HT1080 (cell line): ENCODE results near the gene PADI1. TPM values are rescaled to one million over a fixed set of nuclear protein-coding genes. Genes with fewer than 3 reads are reported as not detected.

Experiments
- DNase-seq: peaks from one replicate; pipeline ENCODE4 v3.0.0-alpha.2; 2015; ENCODE audit warnings: low read depth
- total RNA-seq: library from RNA; depleted of rRNA; stranded (reverse); fragments of >200 nt; shearing (Covaris generic); gene quantifications from 2 replicates; pipeline ENCODE4 v1.2.3, GENCODE V29; 2014

Gene PADI1
- total RNA-seq, 1 experiment from 2014 or later: 0.66 TPM

GRCh38 chr1:17181781-17182464 is 23.0 kb upstream of the PADI1 start:
- DNase-seq: no peak

GRCh38 chr1:17183388-17184160 is 21.4 kb upstream of the PADI1 start:
- DNase-seq: no peak

DNA sequence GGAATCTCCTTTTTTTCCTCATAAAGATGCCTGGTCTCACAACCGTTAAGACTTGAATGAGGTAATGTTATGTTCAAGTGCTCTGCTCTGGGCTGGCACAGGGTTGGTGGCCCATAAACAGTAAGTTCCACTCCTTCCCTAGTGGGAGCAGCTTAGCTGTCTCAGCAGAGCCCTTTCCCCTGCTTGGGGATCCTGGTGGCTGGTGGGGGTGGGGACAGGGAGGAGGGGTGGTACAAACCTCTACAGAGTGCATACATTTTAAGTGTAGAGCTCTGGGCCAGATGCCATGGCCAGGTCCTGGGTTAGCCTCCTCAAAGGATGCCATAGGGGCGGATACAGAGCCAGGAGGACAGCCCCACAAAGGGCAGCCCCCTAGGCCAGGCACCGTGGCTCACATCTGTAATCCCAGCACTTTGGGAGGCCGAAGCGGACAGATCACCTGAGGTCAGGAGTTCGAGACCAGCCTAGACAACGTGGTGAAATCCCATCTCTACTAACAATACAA is 20.7 kb upstream of the PADI1 start:
- DNase-seq: no peak

DNA sequence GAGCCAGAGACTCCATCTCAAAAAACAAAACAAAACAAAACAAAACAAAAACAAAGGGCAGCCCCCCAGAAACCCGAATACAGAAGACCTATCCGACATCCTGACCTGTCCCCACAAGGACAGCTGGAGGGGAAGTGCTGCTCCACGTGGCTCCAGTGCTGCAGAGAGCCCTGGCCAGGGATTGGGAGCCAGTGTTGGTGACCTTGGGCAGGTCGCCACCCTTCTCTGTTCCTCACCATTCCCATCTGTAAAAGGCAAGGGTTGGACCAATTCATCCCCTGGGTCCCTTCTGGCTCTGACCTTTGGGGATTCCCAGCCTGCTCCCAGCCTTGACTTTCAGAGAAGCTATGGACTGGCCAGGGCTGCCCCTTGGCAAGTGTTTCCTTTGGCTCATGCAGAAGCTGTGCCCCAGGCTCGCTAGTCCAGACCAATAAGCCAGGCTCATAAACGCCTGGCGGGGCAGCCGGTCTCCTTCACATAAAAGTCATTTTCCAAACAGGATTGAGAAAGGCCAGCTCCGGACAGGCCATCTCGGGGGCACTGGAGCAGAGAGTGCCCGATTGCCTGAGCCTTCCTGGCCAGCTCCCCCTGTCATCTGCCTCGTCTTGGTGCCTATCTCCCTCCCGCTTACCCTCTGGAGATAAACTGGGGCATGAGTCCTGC is 20.0 kb upstream of the PADI1 start:
- no peak for DNase-seq

GRCh38 chr1:17185485-17185860 is 19.5 kb upstream of the PADI1 start:
- no peak for DNase-seq

GRCh38 chr1:17186216-17186909 is 18.6 kb upstream of the PADI1 start:
- no peak for DNase-seq

DNA sequence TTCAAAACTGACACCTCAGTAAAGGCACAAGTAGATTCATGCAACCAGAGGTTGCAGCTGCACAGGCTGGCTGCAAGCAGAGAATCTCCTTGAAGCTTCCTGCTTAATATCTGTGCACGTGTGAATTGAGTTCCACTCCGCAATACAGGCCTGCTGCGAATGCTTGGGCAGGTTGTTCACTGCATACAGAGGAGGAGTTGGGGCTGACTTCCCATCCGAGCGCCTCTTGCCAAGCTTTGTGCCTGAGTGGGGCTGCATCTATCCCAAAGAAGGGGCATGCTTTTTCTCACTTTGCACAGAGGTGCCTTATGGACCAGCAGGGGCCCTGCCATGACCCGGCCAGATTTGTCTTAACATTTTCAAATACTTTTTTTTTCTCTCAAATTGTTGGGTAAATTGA is 17.9 kb upstream of the PADI1 start:
- no peak for DNase-seq

GRCh38 chr1:17188217-17188616 is 16.7 kb upstream of the PADI1 start:
- no peak for DNase-seq

GRCh38 chr1:17188889-17189631 is 15.9 kb upstream of the PADI1 start:
- DNase-seq: no peak

DNA sequence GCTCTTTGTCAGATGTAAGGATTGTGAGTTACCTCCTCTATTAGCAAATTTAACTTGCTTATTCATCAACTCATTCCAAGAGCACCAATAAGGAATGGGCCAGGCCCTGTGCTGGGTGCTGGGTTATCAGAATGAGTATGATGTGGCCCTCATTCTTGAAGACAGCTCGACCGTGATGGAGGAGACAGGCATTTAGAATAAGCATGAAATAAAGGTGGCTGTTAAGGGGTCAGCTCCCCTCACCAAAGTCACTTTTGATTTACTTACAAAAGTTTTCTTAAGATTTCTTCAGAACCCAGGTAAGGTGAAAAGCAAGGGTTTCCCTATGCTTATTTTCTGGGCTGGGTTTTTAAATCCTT is 15.3 kb upstream of the PADI1 start:
- DNase-seq: no peak

DNA sequence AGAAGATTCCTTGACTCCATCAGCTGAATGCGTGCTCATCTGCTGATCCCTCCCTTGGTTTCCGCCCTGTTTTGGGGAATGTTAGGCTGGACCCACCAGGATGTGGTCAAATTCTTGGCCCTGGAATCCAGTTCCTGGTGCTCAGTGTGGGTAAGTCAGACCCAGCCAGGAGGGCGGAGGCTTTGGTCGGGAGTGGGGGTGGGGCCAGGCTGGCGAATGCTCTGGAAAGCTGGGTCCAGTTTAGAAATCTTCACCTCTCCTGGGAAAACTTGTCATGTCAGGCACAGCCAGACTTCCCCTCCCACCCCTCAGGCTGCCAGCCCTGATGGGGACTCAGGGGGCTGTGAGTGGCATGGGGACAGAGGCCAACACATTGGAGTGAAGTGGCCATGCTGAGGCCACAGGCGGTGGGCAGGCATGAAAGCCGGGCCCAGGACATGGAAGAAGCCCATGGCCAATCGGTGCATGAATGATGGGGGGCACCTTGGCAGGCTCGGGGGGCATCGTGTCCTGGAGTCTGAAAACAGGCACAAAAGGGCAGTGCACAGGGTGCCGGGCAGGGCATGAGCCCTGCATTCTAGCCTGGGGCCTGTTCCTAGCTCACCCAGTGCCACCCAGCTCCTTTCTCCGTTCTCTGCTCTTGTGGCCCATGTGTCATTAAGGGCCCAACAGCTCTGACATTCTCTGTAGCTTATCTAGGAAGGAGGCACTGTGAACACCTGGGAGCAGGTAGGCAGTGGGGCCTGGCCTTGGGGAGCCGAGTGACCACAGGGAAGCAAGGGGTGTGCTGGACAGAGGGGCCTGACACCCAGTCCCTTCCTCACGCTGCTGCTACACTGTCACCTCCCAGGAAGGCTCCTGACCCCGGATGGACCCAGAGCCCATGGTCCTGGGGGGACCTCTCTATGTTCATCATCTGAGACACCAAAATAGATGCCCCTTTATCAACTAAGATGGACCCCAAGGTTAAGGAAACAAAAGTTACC is 14.6 kb upstream of the PADI1 start:
- peak; percentile 97 for DNase-seq

- no peak for DNase-seq
Observed at GRCh38 chr1:17191990-17192242, 13.0 kb upstream of the PADI1 start.

DNA sequence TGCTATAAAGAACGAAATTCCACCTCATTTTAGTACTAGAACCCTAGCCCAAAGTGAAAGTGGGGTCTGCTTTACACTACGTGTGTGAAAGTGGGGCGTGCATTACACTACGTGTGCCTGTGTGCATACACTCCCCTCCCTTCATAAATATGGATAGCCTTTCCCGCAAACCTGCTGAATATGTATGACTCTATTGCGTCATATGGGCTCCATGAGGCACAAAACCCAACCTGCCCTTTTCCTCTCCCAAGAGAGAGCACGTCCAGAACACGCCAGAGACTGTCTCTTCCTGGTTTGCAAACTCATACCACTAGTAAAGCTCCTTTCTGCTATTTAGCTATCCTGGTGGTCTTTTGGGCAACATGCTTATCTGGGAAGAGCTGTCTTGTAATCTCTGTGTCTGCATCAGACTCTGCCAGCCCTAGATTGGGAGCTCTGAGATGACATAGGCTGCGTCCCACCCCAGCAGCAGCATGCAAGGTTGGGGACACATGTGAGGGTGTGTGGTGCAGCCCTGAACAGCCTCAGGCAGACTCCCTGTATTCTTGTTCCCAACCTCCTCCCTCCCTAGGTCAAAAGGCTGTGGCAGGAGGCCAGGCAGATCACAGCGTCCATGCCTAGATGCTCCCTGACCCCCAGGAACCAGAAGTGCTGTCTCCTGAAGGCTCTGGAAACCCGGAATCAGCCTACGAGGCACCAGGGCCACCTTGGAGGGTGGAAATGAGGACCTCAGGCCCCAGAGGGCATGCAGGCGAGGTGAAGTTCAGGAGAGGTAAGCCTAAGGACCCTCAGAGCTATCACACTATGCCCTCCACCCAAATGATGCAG is 12.3 kb upstream of the PADI1 start:
- no peak for DNase-seq

GRCh38 chr1:17193222-17194132 is 11.5 kb upstream of the PADI1 start:
- DNase-seq: no peak

GRCh38 chr1:17194133-17194475 is 10.8 kb upstream of the PADI1 start:
- no peak for DNase-seq

DNA sequence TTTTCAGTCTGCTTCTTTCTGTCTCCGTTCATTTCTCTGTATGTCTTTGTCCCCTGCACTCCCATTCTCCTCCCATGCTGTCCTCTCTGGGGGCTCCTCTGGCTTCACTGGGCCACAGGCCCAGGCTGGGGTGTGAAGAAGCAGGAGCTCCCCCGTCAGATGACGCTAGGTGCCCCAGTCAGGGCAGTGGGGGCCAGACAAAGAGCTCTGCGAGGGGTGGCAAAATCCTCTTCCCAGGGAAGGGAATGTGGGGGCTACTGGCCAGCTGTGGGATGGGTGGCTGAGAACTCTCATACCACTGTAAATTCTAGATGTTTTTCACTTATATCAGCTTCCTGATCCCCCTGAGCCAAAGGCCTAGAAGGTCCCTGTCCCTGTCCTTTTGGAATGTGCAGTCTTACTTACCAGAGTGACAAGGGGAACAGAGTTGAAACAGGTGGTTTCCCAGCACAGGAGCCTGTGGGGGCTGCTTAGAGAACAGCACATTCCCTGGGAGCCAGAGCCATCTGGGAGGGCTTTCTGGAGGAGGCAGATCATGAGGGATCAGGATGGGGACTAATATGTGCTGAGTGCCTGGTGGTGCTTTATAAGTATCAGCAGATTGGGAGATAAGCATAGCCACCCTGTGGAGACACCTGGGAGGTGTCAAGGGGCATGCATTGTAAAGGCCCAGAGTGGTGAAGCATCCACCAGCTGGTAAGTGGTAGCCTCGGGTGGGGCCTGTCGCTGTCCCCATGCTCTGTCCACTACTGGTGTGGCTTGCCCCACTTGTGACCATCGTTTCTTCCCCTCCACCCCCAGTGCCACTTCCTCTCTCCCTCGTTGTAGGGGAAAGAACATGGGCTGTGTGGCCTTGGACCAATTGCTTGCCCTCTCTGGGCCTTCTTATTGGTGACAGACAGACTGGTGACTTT is 10.1 kb upstream of the PADI1 start:
- no peak for DNase-seq

GRCh38 chr1:17195731-17196130 is 9.2 kb upstream of the PADI1 start:
- DNase-seq: no peak
